ENCODE results near the gene PIP4K2A.

DNA sequence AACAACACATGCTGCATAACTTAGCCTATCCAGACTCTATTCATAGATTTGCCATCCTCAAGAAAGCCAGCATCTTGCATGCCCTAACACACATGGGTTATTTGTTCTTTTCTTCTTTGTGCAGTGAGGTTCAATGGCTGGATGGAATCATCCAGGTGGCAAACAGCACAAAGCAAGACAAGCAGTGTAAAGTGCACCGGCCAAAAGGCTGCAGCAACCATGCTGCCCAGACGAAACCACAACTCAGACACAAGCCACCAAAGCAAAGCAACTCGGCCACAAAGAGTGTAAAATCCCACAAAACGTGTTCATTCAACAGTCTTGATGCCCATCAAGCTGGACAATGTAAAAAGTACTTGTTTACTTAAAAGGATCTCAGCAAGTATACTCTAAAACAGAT, 76.9 kb downstream of the PIP4K2A start:
- TF ChIP-seq POLR2AphosphoS5 (IDR thresholded peaks at IDR 0.05), result no peak
- TF ChIP-seq, protein P1, sequence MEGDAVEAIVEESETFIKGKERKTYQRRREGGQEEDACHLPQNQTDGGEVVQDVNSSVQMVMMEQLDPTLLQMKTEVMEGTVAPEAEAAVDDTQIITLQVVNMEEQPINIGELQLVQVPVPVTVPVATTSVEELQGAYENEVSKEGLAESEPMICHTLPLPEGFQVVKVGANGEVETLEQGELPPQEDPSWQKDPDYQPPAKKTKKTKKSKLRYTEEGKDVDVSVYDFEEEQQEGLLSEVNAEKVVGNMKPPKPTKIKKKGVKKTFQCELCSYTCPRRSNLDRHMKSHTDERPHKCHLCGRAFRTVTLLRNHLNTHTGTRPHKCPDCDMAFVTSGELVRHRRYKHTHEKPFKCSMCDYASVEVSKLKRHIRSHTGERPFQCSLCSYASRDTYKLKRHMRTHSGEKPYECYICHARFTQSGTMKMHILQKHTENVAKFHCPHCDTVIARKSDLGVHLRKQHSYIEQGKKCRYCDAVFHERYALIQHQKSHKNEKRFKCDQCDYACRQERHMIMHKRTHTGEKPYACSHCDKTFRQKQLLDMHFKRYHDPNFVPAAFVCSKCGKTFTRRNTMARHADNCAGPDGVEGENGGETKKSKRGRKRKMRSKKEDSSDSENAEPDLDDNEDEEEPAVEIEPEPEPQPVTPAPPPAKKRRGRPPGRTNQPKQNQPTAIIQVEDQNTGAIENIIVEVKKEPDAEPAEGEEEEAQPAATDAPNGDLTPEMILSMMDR (IDR thresholded peaks at IDR 0.05), result no peak
- no peak for TF ChIP-seq EP300 (IDR thresholded peaks at IDR 0.05)

Data from suprapubic skin (tissue), 4 donors.